ENCODE data around the gene TAS1R1. TPM values are rescaled to one million over a fixed set of nuclear protein-coding genes. Genes with fewer than 3 reads are reported as not detected.

TAS1R1 gene
- total and polyA plus RNA-seq, 9 of the 15 experiments (the other 6 are each of a cell fraction or from before 2014, with no cell fraction given): 0.06 TPM; not detected in 8

DNA sequence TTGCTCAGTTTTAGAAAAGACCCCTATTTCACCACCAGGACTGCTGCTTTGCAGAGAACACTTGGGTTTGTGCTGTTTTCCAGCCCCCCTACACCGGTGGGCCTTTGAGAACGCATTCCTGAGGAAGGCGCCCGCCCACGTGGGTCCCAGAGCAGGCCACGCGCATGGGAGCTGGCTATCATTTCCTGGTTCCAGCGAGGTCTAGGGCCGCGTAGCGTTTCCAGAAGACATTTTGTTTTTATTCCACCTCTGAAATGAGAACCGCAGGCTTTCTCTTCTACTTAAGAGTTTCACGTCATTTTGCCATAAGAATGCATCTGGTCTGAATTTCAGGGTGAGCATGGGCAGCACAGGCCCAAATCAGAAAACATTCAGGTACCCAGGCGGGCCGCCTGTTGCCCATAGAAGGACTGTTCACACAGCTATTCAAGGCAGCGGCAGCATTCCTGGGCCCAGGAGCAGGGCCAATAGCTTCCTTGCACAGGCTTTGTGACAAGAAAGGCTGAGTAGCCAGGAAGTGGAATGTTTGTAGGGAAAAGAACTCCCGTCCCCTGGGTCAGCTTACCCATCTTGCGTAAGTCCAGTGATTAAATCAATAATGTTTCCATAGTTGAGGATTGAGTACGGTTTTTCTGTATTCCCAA lies 48.9 kb downstream of the TAS1R1 start (continued):
- peak; percentile 95; the same call in 1 of the 2 replicates for TF ChIP-seq NKRF (IDR thresholded peaks at IDR 0.05; ENCODE audit: borderline replicate concordance)
- TF ChIP-seq IRF2 (CRISPR knock-in tag; IDR thresholded peaks at IDR 0.05): no peak
- TF ChIP-seq HEY1 (CRISPR knock-in tag; IDR thresholded peaks at IDR 0.05; ENCODE audit: borderline replicate concordance): no peak
- peak; percentile 73 for TF ChIP-seq DMBX1 (CRISPR knock-in tag; IDR thresholded peaks at IDR 0.05; ENCODE audit: borderline replicate concordance)
- peak; percentile 66 for TF ChIP-seq PTRF (tag; IDR thresholded peaks at IDR 0.05)
- no peak for TF ChIP-seq MCM3 (IDR thresholded peaks at IDR 0.05)
- TF ChIP-seq, protein P1, sequence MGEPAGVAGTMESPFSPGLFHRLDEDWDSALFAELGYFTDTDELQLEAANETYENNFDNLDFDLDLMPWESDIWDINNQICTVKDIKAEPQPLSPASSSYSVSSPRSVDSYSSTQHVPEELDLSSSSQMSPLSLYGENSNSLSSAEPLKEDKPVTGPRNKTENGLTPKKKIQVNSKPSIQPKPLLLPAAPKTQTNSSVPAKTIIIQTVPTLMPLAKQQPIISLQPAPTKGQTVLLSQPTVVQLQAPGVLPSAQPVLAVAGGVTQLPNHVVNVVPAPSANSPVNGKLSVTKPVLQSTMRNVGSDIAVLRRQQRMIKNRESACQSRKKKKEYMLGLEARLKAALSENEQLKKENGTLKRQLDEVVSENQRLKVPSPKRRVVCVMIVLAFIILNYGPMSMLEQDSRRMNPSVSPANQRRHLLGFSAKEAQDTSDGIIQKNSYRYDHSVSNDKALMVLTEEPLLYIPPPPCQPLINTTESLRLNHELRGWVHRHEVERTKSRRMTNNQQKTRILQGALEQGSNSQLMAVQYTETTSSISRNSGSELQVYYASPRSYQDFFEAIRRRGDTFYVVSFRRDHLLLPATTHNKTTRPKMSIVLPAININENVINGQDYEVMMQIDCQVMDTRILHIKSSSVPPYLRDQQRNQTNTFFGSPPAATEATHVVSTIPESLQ (CRISPR knock-in tag; IDR thresholded peaks at IDR 0.05): peak; percentile 85
- TF ChIP-seq, protein P2, sequence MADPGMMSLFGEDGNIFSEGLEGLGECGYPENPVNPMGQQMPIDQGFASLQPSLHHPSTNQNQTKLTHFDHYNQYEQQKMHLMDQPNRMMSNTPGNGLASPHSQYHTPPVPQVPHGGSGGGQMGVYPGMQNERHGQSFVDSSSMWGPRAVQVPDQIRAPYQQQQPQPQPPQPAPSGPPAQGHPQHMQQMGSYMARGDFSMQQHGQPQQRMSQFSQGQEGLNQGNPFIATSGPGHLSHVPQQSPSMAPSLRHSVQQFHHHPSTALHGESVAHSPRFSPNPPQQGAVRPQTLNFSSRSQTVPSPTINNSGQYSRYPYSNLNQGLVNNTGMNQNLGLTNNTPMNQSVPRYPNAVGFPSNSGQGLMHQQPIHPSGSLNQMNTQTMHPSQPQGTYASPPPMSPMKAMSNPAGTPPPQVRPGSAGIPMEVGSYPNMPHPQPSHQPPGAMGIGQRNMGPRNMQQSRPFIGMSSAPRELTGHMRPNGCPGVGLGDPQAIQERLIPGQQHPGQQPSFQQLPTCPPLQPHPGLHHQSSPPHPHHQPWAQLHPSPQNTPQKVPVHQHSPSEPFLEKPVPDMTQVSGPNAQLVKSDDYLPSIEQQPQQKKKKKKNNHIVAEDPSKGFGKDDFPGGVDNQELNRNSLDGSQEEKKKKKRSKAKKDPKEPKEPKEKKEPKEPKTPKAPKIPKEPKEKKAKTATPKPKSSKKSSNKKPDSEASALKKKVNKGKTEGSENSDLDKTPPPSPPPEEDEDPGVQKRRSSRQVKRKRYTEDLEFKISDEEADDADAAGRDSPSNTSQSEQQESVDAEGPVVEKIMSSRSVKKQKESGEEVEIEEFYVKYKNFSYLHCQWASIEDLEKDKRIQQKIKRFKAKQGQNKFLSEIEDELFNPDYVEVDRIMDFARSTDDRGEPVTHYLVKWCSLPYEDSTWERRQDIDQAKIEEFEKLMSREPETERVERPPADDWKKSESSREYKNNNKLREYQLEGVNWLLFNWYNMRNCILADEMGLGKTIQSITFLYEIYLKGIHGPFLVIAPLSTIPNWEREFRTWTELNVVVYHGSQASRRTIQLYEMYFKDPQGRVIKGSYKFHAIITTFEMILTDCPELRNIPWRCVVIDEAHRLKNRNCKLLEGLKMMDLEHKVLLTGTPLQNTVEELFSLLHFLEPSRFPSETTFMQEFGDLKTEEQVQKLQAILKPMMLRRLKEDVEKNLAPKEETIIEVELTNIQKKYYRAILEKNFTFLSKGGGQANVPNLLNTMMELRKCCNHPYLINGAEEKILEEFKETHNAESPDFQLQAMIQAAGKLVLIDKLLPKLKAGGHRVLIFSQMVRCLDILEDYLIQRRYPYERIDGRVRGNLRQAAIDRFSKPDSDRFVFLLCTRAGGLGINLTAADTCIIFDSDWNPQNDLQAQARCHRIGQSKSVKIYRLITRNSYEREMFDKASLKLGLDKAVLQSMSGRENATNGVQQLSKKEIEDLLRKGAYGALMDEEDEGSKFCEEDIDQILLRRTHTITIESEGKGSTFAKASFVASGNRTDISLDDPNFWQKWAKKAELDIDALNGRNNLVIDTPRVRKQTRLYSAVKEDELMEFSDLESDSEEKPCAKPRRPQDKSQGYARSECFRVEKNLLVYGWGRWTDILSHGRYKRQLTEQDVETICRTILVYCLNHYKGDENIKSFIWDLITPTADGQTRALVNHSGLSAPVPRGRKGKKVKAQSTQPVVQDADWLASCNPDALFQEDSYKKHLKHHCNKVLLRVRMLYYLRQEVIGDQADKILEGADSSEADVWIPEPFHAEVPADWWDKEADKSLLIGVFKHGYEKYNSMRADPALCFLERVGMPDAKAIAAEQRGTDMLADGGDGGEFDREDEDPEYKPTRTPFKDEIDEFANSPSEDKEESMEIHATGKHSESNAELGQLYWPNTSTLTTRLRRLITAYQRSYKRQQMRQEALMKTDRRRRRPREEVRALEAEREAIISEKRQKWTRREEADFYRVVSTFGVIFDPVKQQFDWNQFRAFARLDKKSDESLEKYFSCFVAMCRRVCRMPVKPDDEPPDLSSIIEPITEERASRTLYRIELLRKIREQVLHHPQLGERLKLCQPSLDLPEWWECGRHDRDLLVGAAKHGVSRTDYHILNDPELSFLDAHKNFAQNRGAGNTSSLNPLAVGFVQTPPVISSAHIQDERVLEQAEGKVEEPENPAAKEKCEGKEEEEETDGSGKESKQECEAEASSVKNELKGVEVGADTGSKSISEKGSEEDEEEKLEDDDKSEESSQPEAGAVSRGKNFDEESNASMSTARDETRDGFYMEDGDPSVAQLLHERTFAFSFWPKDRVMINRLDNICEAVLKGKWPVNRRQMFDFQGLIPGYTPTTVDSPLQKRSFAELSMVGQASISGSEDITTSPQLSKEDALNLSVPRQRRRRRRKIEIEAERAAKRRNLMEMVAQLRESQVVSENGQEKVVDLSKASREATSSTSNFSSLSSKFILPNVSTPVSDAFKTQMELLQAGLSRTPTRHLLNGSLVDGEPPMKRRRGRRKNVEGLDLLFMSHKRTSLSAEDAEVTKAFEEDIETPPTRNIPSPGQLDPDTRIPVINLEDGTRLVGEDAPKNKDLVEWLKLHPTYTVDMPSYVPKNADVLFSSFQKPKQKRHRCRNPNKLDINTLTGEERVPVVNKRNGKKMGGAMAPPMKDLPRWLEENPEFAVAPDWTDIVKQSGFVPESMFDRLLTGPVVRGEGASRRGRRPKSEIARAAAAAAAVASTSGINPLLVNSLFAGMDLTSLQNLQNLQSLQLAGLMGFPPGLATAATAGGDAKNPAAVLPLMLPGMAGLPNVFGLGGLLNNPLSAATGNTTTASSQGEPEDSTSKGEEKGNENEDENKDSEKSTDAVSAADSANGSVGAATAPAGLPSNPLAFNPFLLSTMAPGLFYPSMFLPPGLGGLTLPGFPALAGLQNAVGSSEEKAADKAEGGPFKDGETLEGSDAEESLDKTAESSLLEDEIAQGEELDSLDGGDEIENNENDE (IDR thresholded peaks at IDR 0.05; ENCODE audit: low read depth, low read length): no peak
